Neutrophil (primary cell): Measurements from ENCODE around the gene ATP11A.

Experiments
- H3K27ac ChIP-seq: fragments of 200-600 bp; sonication (generic); 2 replicates; pipeline ENCODE4 v1.5.1; 2016; ENCODE audit warnings: mild to moderate bottlenecking, moderate library complexity
- H3K27me3 ChIP-seq: fragments of 200-600 bp; sonication (generic); 2 replicates; pipeline ENCODE4 v1.6.0; 2016; ENCODE audit warnings: mild to moderate bottlenecking
- H3K36me3 ChIP-seq: fragments of 200-600 bp; sonication (generic); 2 replicates; pipeline ENCODE4 v1.5.1; 2017
- H3K4me1 ChIP-seq, 2 experiments: fragments of 200-600 bp in 1 of 2; sonication (generic) in 1 of 2; 1 replicate in 1 of 2; 2 replicates in 1 of 2; pipeline versions ENCODE4 v1.5.1 to v1.6.1; 2013 to 2016; ENCODE audit warnings: low read depth in 1 of 2, low read length in 1 of 2, mild to moderate bottlenecking in 1 of 2, moderate library complexity in 1 of 2; ENCODE audit not compliant: control insufficient read depth in 1 of 2, insufficient read depth in 1 of 2
- H3K4me3 ChIP-seq, 2 experiments: fragments of 200-600 bp in 1 of 2; sonication (generic) in 1 of 2; 1 replicate in 1 of 2; 2 replicates in 1 of 2; pipeline ENCODE4 v1.5.1; 2013 to 2016; ENCODE audit warnings: low read depth in 1 of 2, low read length in 1 of 2, mild to moderate bottlenecking in 1 of 2, moderate library complexity in 1 of 2
- H3K9me3 ChIP-seq: fragments of 200-600 bp; sonication (generic); 2 replicates; pipeline ENCODE4 v1.5.1; 2016
- CTCF ChIP-seq: fragments of 200-600 bp; sonication (generic); IDR thresholded peaks from 2 replicates; pipeline ENCODE4 v1.5.1; 2016; ENCODE audit warnings: antibody characterized with exemption

Gene ATP11A

GRCh38 chr13:112735791-112736190, 46.0 kb downstream of the ATP11A start:
- H3K4me3 ChIP-seq: no peak overlapping the region
- no peak overlapping the region for H3K27ac ChIP-seq
- H3K36me3 ChIP-seq: peaks cover 5% of the 10 kb centered on the region
- no peaks in the 10 kb centered on the region for H3K4me1 ChIP-seq
- no peak for TF ChIP-seq CTCF
- no peaks in the 10 kb centered on the region for H3K27me3 ChIP-seq
- H3K9me3 ChIP-seq: no peaks in the 10 kb centered on the region

- no peaks in the 10 kb centered on the region for H3K9me3 ChIP-seq
- no peak for TF ChIP-seq CTCF
- H3K36me3 ChIP-seq: peaks cover 5% of the 10 kb centered on the region
- H3K4me1 ChIP-seq: no peaks in the 10 kb centered on the region
- no peak overlapping the region for H3K4me3 ChIP-seq
- H3K27ac ChIP-seq: no peak overlapping the region
- no peaks in the 10 kb centered on the region for H3K27me3 ChIP-seq
Measured at GRCh38 chr13:112737294-112737693, 47.5 kb downstream of the ATP11A start.

DNA sequence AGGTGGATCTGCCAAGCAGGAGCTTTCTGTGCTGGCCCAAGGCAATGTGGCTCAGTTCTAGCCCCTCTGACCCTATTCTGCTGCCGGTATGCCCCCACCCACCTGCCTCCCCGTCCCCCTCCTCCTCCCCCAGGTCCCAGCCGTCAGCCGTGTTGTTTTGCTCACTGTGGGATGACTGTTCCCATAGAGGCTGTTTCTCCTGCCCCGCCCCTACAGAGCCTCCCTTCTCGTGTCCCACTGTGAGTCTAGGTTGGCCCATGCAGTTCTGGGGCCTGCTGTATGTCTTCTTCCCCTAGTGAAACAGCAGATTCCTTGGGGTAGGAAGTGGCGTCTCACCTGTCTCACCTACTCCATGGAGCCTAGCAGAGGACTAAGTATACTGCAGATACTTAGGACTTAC, 48.8 kb downstream of the ATP11A start:
- H3K36me3 ChIP-seq: peaks cover 5% of the 10 kb centered on the region

GRCh38 chr13:112740502-112741131, 50.8 kb downstream of the ATP11A start:
- Histone ChIP-seq H3K36me3 (peaks cover 4% of the 10 kb centered on the region), H3K4me3 (no peak overlapping the region), H3K27me3 (no peaks in the 10 kb centered on the region), H3K27ac (no peak overlapping the region), H3K9me3 (no peaks in the 10 kb centered on the region), H3K4me1 (peaks cover 4 to 5% of the 10 kb centered on the region in 2 experiments)
- TF ChIP-seq CTCF: no peak

More for the DNA sequence above, 48.8 kb downstream of the ATP11A start:
- no peak for TF ChIP-seq CTCF
- Histone ChIP-seq H3K9me3 (no peaks in the 10 kb centered on the region), H3K27me3 (no peaks in the 10 kb centered on the region), H3K4me3 (no peak overlapping the region), H3K4me1 (peaks cover 4 to 5% of the 10 kb centered on the region in 2 experiments), H3K27ac (no peak overlapping the region)

- Histone ChIP-seq H3K4me3 (no peak overlapping the region), H3K36me3 (no peaks in the 10 kb centered on the region), H3K27ac (no peak overlapping the region), H3K27me3 (no peaks in the 10 kb centered on the region), H3K9me3 (no peaks in the 10 kb centered on the region), H3K4me1 (peaks cover 4 to 5% of the 10 kb centered on the region in 2 experiments)
- no peak for TF ChIP-seq CTCF
Measured at GRCh38 chr13:112741185-112741755, 51.4 kb downstream of the ATP11A start.
